Measurements from ENCODE around the gene HBG2.
"Not testable (repeated sequence)": the region's sequence is repeated elsewhere in the genome, so short reads cannot be mapped to it uniquely, and the experiment has no call there.

Gene HBG2

DNA sequence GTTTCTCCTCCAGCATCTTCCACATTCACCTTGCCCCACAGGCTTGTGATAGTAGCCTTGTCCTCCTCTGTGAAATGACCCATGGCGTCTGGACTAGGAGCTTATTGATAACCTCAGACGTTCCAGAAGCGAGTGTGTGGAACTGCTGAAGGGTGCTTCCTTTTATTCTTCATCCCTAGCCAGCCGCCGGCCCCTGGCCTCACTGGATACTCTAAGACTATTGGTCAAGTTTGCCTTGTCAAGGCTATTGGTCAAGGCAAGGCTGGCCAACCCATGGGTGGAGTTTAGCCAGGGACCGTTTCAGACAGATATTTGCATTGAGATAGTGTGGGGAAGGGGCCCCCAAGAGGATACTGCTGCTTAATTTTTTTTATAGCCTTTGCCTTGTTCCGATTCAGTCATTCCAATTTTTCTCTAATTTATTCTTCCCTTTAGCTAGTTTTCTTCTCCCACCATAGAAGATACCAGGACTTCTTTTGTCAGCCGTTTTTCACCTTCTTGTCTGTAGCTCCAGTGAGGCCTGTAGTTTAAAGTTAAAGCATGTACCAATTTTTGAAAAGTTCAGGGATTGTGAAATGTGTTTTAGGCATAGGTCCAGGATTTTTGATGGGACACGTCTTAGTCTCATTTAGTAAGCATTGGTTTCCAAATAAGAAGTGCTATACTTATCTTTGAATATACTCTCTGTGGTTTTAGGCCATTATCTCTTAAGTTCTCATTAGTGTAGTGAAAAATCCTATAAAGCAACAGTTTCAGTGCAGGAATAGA, at the start of gene HBG2:
Gene HBG2, minus strand, starts transcription at position 136 of the 768 bp plus-strand sequence. Its CDS starts 53 bp downstream, at position 83.
- H3K36me3 Mint-ChIP-seq (ENCODE audit: low read depth); H3K27me3 Mint-ChIP-seq; H3K9me3 Mint-ChIP-seq; H3K4me1 Mint-ChIP-seq (ENCODE audit: low read depth); H3K4me3 Mint-ChIP-seq; intact Hi-C loops (cut with micrococcal nuclease); H3K27ac Mint-ChIP-seq: not testable (repeated sequence)

GRCh38 chr11:5304046-5304445, 49.5 kb upstream of the HBG2 start:
- Mint-ChIP-seq H3K9me3 (no peaks in the 10 kb centered on the region), H3K27ac (no peak overlapping the region), H3K4me1 (ENCODE audit: low read depth) (no peaks in the 10 kb centered on the region)

GRCh38 chr11:5303626-5304025, 49.0 kb upstream of the HBG2 start:
- no peak overlapping the region for H3K27ac Mint-ChIP-seq
- intact Hi-C loops (cut with micrococcal nuclease) = no loop called here

More at GRCh38 chr11:5304046-5304445, 49.5 kb upstream of the HBG2 start:
- no peaks in the 10 kb centered on the region for H3K27me3 Mint-ChIP-seq
- intact Hi-C loops (cut with micrococcal nuclease) = no loop called here
- no peak overlapping the region for H3K4me3 Mint-ChIP-seq
- no peaks in the 10 kb centered on the region for H3K36me3 Mint-ChIP-seq (ENCODE audit: low read depth)

GRCh38 chr11:5301846-5302245, 47.3 kb upstream of the HBG2 start, which contains the start of gene OR51B4:
Gene OR51B4, minus strand, starts transcription at chr11:5301946. Its CDS starts 0 bp downstream, at chr11:5301946.
- no peak within 1 kb of the TSS for H3K4me3 Mint-ChIP-seq
- no peaks in the 10 kb centered on the region for H3K27me3 Mint-ChIP-seq
- H3K36me3 Mint-ChIP-seq (ENCODE audit: low read depth) = no peaks in the 10 kb centered on the region
- H3K9me3 Mint-ChIP-seq = no peaks in the 10 kb centered on the region
- no peak within 1 kb of the TSS for H3K27ac Mint-ChIP-seq
- no peaks in the 10 kb centered on the region for H3K4me1 Mint-ChIP-seq (ENCODE audit: low read depth)
- intact Hi-C loops (cut with micrococcal nuclease) = no loop called here

More at GRCh38 chr11:5303626-5304025, 49.0 kb upstream of the HBG2 start:
- H3K4me3 Mint-ChIP-seq = no peak overlapping the region
- no peaks in the 10 kb centered on the region for H3K4me1 Mint-ChIP-seq (ENCODE audit: low read depth)
- H3K9me3 Mint-ChIP-seq = no peaks in the 10 kb centered on the region
- no peaks in the 10 kb centered on the region for H3K27me3 Mint-ChIP-seq
- H3K36me3 Mint-ChIP-seq (ENCODE audit: low read depth) = no peaks in the 10 kb centered on the region

GRCh38 chr11:5300251-5300650, 45.7 kb upstream of the HBG2 start:
- no peaks in the 10 kb centered on the region for H3K4me1 Mint-ChIP-seq (ENCODE audit: low read depth)
- H3K4me3 Mint-ChIP-seq = no peak overlapping the region
- intact Hi-C loops (cut with micrococcal nuclease) = no loop called here
- no peaks in the 10 kb centered on the region for H3K36me3 Mint-ChIP-seq (ENCODE audit: low read depth)
- no peaks in the 10 kb centered on the region for H3K9me3 Mint-ChIP-seq
- H3K27ac Mint-ChIP-seq = no peak overlapping the region
- no peaks in the 10 kb centered on the region for H3K27me3 Mint-ChIP-seq

- no peak overlapping the region for H3K27ac Mint-ChIP-seq
- H3K4me1 Mint-ChIP-seq (ENCODE audit: low read depth) = no peaks in the 10 kb centered on the region
- no peaks in the 10 kb centered on the region for H3K36me3 Mint-ChIP-seq (ENCODE audit: low read depth)
- H3K9me3 Mint-ChIP-seq = no peaks in the 10 kb centered on the region
- H3K27me3 Mint-ChIP-seq = no peaks in the 10 kb centered on the region
- H3K4me3 Mint-ChIP-seq = no peak overlapping the region
- intact Hi-C loops (cut with micrococcal nuclease) = no loop called here
These were observed 43.9 kb upstream of the HBG2 start for GRCh38 chr11:5298451-5298850.

- intact Hi-C loops (cut with micrococcal nuclease) = no loop called here
- no peaks in the 10 kb centered on the region for H3K4me1 Mint-ChIP-seq (ENCODE audit: low read depth)
- no peaks in the 10 kb centered on the region for H3K36me3 Mint-ChIP-seq (ENCODE audit: low read depth)
- H3K27me3 Mint-ChIP-seq = no peaks in the 10 kb centered on the region
- no peak overlapping the region for H3K27ac Mint-ChIP-seq
- no peaks in the 10 kb centered on the region for H3K9me3 Mint-ChIP-seq
- H3K4me3 Mint-ChIP-seq = no peak overlapping the region
These were observed 43.2 kb upstream of the HBG2 start for GRCh38 chr11:5297721-5298323.

DNA sequence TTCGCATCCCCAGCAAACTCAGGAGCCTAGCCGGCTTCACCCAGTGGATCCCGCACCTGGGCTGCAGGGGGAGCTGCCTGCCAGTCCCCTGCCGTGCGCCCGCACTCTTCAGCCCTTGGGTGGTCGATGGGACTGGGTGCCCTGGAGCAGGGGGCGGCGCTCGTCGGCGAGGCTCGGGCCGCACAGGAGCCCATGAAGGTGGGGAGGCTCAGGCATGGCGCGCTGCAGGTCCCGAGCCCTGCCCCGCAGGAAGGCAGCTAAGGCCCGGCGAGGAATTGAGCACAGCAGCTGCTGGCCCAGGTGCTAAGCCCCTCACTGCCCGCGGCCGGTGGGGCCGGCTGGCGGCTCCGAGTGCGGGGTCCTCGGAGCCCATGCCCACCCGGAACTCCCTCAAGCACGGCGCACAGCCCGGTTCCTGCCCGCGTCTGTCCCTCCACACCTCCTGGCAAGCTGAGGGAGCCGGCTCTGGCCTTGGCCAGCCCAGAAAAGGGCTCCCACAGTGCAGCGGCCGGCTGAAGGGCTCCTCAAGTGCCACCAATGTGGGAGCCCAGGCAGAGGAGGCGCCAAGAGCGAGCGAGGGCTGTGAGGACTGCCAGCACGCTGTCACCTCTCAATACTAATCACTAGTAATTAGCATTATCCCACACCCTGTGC, 39.9 kb upstream of the HBG2 start:
- H3K27me3 Mint-ChIP-seq; H3K4me3 Mint-ChIP-seq; H3K27ac Mint-ChIP-seq; H3K36me3 Mint-ChIP-seq (ENCODE audit: low read depth); intact Hi-C loops (cut with micrococcal nuclease); H3K4me1 Mint-ChIP-seq (ENCODE audit: low read depth); H3K9me3 Mint-ChIP-seq: not testable (repeated sequence)

DNA sequence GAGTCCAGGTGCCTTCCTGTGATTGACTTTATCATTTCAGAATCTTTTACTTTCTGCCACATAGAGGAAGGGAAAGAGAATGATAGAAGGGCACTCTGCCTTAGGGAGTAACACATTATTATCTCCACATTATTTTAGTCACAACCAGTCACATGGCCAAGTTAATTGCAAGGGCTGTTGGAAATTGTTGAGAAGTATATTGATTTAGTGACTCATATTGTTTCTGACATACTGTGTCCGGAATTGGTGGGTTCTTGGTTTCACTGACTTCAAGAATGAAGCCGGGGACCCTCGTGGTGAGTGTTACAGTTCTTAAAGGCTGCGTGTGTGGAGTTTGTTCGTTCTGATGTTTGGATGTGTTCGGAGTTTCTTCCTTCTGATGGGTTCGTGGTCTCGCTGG, 38.4 kb upstream of the HBG2 start:
- no peak overlapping the region for H3K27ac Mint-ChIP-seq
- no peaks in the 10 kb centered on the region for H3K27me3 Mint-ChIP-seq
- no peaks in the 10 kb centered on the region for H3K36me3 Mint-ChIP-seq (ENCODE audit: low read depth)
- H3K4me1 Mint-ChIP-seq (ENCODE audit: low read depth) = no peaks in the 10 kb centered on the region
- intact Hi-C loops (cut with micrococcal nuclease) = no loop called here
- H3K9me3 Mint-ChIP-seq = no peaks in the 10 kb centered on the region
- no peak overlapping the region for H3K4me3 Mint-ChIP-seq

GRCh38 chr11:5291207-5291838, 36.7 kb upstream of the HBG2 start:
- intact Hi-C loops (cut with micrococcal nuclease) = no loop called here
- Mint-ChIP-seq H3K4me3 (no peak overlapping the region), H3K36me3 (ENCODE audit: low read depth) (no peaks in the 10 kb centered on the region), H3K27me3 (no peaks in the 10 kb centered on the region), H3K4me1 (ENCODE audit: low read depth) (no peaks in the 10 kb centered on the region), H3K9me3 (no peaks in the 10 kb centered on the region), H3K27ac (no peak overlapping the region)

- Mint-ChIP-seq H3K27ac (no peak overlapping the region), H3K36me3 (ENCODE audit: low read depth) (no peaks in the 10 kb centered on the region), H3K9me3 (no peaks in the 10 kb centered on the region), H3K4me3 (no peak overlapping the region), H3K4me1 (ENCODE audit: low read depth) (no peaks in the 10 kb centered on the region), H3K27me3 (no peaks in the 10 kb centered on the region)
- intact Hi-C loops (cut with micrococcal nuclease) = no loop called here
These were observed 35.5 kb upstream of the HBG2 start for GRCh38 chr11:5290106-5290505.

GRCh38 chr11:5289696-5290095, 35.1 kb upstream of the HBG2 start:
- Mint-ChIP-seq H3K27me3 (no peaks in the 10 kb centered on the region), H3K27ac (no peak overlapping the region), H3K36me3 (ENCODE audit: low read depth) (no peaks in the 10 kb centered on the region), H3K4me3 (no peak overlapping the region), H3K9me3 (no peaks in the 10 kb centered on the region), H3K4me1 (ENCODE audit: low read depth) (no peaks in the 10 kb centered on the region)
- intact Hi-C loops (cut with micrococcal nuclease) = no loop called here

- Mint-ChIP-seq H3K9me3 (no peaks in the 10 kb centered on the region), H3K27me3 (no peaks in the 10 kb centered on the region), H3K4me1 (ENCODE audit: low read depth) (no peaks in the 10 kb centered on the region), H3K27ac (no peak overlapping the region), H3K4me3 (no peak overlapping the region), H3K36me3 (ENCODE audit: low read depth) (no peaks in the 10 kb centered on the region)
- intact Hi-C loops (cut with micrococcal nuclease) = no loop called here
These were observed 34.4 kb upstream of the HBG2 start for GRCh38 chr11:5288906-5289550.
